Adipose tissue (tissue), 3 donors: ENCODE measurements around the gene XAB2. TPM values are rescaled to one million over a fixed set of nuclear protein-coding genes. Genes with fewer than 3 reads are reported as not detected.

Source experiments
- H3K27ac ChIP-seq: one replicate; pipeline ENCODE4 v1.5.1; 2013; ENCODE audit warnings: low read depth, low read length
- WGBS, 3 donors: extraction: QIAGEN DNeasy Blood & Tissue Kit; methylation state at CpG; one replicate each; pipeline ENCODE4 v1.1.7; 2013; 5-methylcytosine and 5-hydroxymethylcytosine counted together
- polyA plus RNA-seq, 3 donors: library from polyadenylated mRNA; stranded (reverse); fragments of 200-250 nt; gene quantifications; one replicate each; pipeline ENCODE4 v1.2.3, GENCODE V29; 2013
- donor health status: healthy with polysubstance abuse.
- donor health status: Bipolar disorder and iron deficiency.
- donor health status: healthy.

Gene XAB2
- 10 to 100 TPM; 23.3 to 33.7 (median 29.4) TPM for polyA plus RNA-seq

- WGBS, 3 donors, result 0% methylated on average over 40 of the region's 40 CpGs
- peak within 1 kb of the TSS; percentile 32 for H3K27ac ChIP-seq
These were observed at the start of gene XAB2, which contains the start of gene PET100 for GRCh38 chr19:7629347-7630054. XAB2 (minus strand) TSS chr19:7629545; CDS start chr19:7629527, 18 bp downstream. PET100 (plus strand) TSS chr19:7629793; CDS start chr19:7629834, 41 bp downstream.

GRCh38 chr19:7677669-7678311, 48.4 kb upstream of the XAB2 start:
- 39 to 40% (median 39%) methylated on average over 12 of the region's 12 CpGs for WGBS, 3 donors
- H3K27ac ChIP-seq, result peak overlapping the region; percentile 10

GRCh38 chr19:7676854-7677253, 47.5 kb upstream of the XAB2 start, which contains the start of gene MCEMP1:
MCEMP1 (plus strand) TSS chr19:7677090; CDS start chr19:7677121, 31 bp downstream.
- H3K27ac ChIP-seq, result no peak within 1 kb of the TSS
- WGBS, 3 donors, result 17 to 38% (median 22%) methylated on average over 10 of the region's 10 CpGs

- WGBS, 3 donors, result 17 to 39% (median 17%) methylated on average over 7 of the region's 7 CpGs
- no peak overlapping the region for H3K27ac ChIP-seq
These were observed 47.0 kb upstream of the XAB2 start for GRCh38 chr19:7676376-7676775.

- 42 to 51% (median 47%) methylated on average over 17 to 20 of the region's 21 CpGs for WGBS, 3 donors
- H3K27ac ChIP-seq, result no peak overlapping the region
These were observed 45.0 kb upstream of the XAB2 start for GRCh38 chr19:7674010-7675005.

- 29 to 59% (median 54%) methylated on average over 9 of the region's 9 CpGs for WGBS, 3 donors
- no peak overlapping the region for H3K27ac ChIP-seq
These were observed 43.2 kb upstream of the XAB2 start for GRCh38 chr19:7672522-7672921.

GRCh38 chr19:7670790-7671189, 41.4 kb upstream of the XAB2 start:
- no peak overlapping the region for H3K27ac ChIP-seq
- 19 to 43% (median 30%) methylated on average over 9 of the region's 9 CpGs for WGBS, 3 donors

GRCh38 chr19:7670150-7670783, 40.9 kb upstream of the XAB2 start:
- no peak overlapping the region for H3K27ac ChIP-seq
- 1 to 2% (median 1%) methylated on average over 40 to 43 of the region's 43 CpGs for WGBS, 3 donors

- 21 to 37% (median 30%) methylated on average over 9 of the region's 9 CpGs for WGBS, 3 donors
- no peak overlapping the region for H3K27ac ChIP-seq
These were observed 40.3 kb upstream of the XAB2 start for GRCh38 chr19:7669641-7670040.

- WGBS, 3 donors, result 47 to 75% (median 58%) methylated on average over 5 to 9 of the region's 9 CpGs
- H3K27ac ChIP-seq, result no peak within 1 kb of the TSS
These were observed 39.5 kb upstream of the XAB2 start, which contains the start of gene RETN for GRCh38 chr19:7668842-7669241. RETN (plus strand) TSS chr19:7669049; CDS start chr19:7669327, 278 bp downstream.

- H3K27ac ChIP-seq, result no peak overlapping the region
- 42 to 53% (median 48%) methylated on average over 4 of the region's 4 CpGs for WGBS, 3 donors
These were observed 35.7 kb upstream of the XAB2 start for GRCh38 chr19:7665076-7665475.

- WGBS, 3 donors, result 74 to 82% (median 75%) methylated on average over 7 of the region's 7 CpGs
- no peak overlapping the region for H3K27ac ChIP-seq
These were observed 34.4 kb upstream of the XAB2 start for GRCh38 chr19:7663706-7664105.

- WGBS, 3 donors, result 80 to 88% (median 83%) methylated on average over 14 of the region's 14 CpGs
- no peak overlapping the region for H3K27ac ChIP-seq
These were observed 33.3 kb upstream of the XAB2 start for GRCh38 chr19:7662657-7663056.

GRCh38 chr19:7661744-7662538, 32.6 kb upstream of the XAB2 start:
- WGBS, 3 donors, result 73 to 79% (median 73%) methylated on average over 8 of the region's 8 CpGs
- no peak overlapping the region for H3K27ac ChIP-seq

GRCh38 chr19:7658219-7658686, 28.9 kb upstream of the XAB2 start:
- no peak overlapping the region for H3K27ac ChIP-seq
- 31 to 36% (median 36%) methylated on average over 9 of the region's 9 CpGs for WGBS, 3 donors

GRCh38 chr19:7657131-7657751, 27.9 kb upstream of the XAB2 start:
- 27 to 62% (median 28%) methylated on average over 14 of the region's 14 CpGs for WGBS, 3 donors
- H3K27ac ChIP-seq, result peak overlapping the region; percentile 42

GRCh38 chr19:7655581-7655980, 26.2 kb upstream of the XAB2 start:
- no peak overlapping the region for H3K27ac ChIP-seq
- 47 to 71% (median 50%) methylated on average over 8 of the region's 8 CpGs for WGBS, 3 donors
